ENCODE results near the gene NOTCH3.

The NOTCH3 gene

GRCh38 chr19:15177269-15178116, 23.3 kb downstream of the NOTCH3 start:
- ATAC-seq (ENCODE audit: insufficient read depth, low read depth) = peak; percentile 41; the same call in 1 of the 3 replicates
- no peaks in the 10 kb centered on the region for H3K4me1 ChIP-seq (ENCODE audit: insufficient read depth, low read length)
- H3K9me3 ChIP-seq (ENCODE audit: insufficient read depth, low read length, severe bottlenecking) = no peaks in the 10 kb centered on the region
- H2AFZ ChIP-seq (ENCODE audit: low read depth, low read length) = no peak overlapping the region
- no peak overlapping the region for H3K4me3 ChIP-seq (ENCODE audit: low read depth in 1 of 2, low read length in 2 of 2)
- peak; percentile 61 for TF ChIP-seq CTCF (IDR thresholded peaks at IDR 0.05; ENCODE audit: borderline replicate concordance, extremely low read depth, low read length, poor library complexity, severe bottlenecking)
- no peak for TF ChIP-seq EZH2 (IDR thresholded peaks at IDR 0.05; ENCODE audit: borderline replicate concordance, low read depth, low read length, severe bottlenecking)
- H3K36me3 ChIP-seq (ENCODE audit: insufficient read depth, low read length) = peaks cover 83% of the 10 kb centered on the region
- no peak overlapping the region for H3K27ac ChIP-seq (ENCODE audit: low read length)
- no peak for DNase-seq
- H3K27me3 ChIP-seq (ENCODE audit: insufficient read depth, low read length, poor library complexity) = no peaks in the 10 kb centered on the region
- H3K4me2 ChIP-seq (ENCODE audit: insufficient read depth, low read length) = no peak overlapping the region
- peaks cover 7% of the 10 kb centered on the region; the same call in 1 of the 2 replicates for H3K79me2 ChIP-seq (ENCODE audit: insufficient read depth, low read length)
- H4K20me1 ChIP-seq (ENCODE audit: insufficient read depth, low read length) = peaks cover 33% of the 10 kb centered on the region
- no peak overlapping the region for H3K9ac ChIP-seq (ENCODE audit: low read depth, low read length)

- DNase-seq (no peak), ATAC-seq (ENCODE audit: insufficient read depth, low read depth) (no peak)
- no peak overlapping the region for H3K4me3 ChIP-seq (ENCODE audit: low read depth in 1 of 2, low read length in 2 of 2)
- H3K9ac ChIP-seq (ENCODE audit: low read depth, low read length) = no peak overlapping the region
- H3K79me2 ChIP-seq (ENCODE audit: insufficient read depth, low read length) = peaks cover 7% of the 10 kb centered on the region; the same call in 1 of the 2 replicates
- no peak for TF ChIP-seq CTCF (IDR thresholded peaks at IDR 0.05; ENCODE audit: borderline replicate concordance, extremely low read depth, low read length, poor library complexity, severe bottlenecking)
- TF ChIP-seq EZH2 (IDR thresholded peaks at IDR 0.05; ENCODE audit: borderline replicate concordance, low read depth, low read length, severe bottlenecking) = no peak
- H3K4me2 ChIP-seq (ENCODE audit: insufficient read depth, low read length) = no peak overlapping the region
- H3K4me1 ChIP-seq (ENCODE audit: insufficient read depth, low read length) = no peaks in the 10 kb centered on the region
- H3K9me3 ChIP-seq (ENCODE audit: insufficient read depth, low read length, severe bottlenecking) = no peaks in the 10 kb centered on the region
- H3K27me3 ChIP-seq (ENCODE audit: insufficient read depth, low read length, poor library complexity) = no peaks in the 10 kb centered on the region
- peaks cover 24% of the 10 kb centered on the region for H4K20me1 ChIP-seq (ENCODE audit: insufficient read depth, low read length)
- H3K36me3 ChIP-seq (ENCODE audit: insufficient read depth, low read length) = peaks cover 85% of the 10 kb centered on the region
- H2AFZ ChIP-seq (ENCODE audit: low read depth, low read length) = no peak overlapping the region
- H3K27ac ChIP-seq (ENCODE audit: low read length) = no peak overlapping the region
Measured at GRCh38 chr19:15175609-15176008, 25.2 kb downstream of the NOTCH3 start.

- TF ChIP-seq EZH2 (IDR thresholded peaks at IDR 0.05; ENCODE audit: borderline replicate concordance, low read depth, low read length, severe bottlenecking) (no peak), CTCF (IDR thresholded peaks at IDR 0.05; ENCODE audit: borderline replicate concordance, extremely low read depth, low read length, poor library complexity, severe bottlenecking) (peak; percentile 39)
- no peak overlapping the region for H3K27ac ChIP-seq (ENCODE audit: low read length)
- peaks cover 85% of the 10 kb centered on the region for H3K36me3 ChIP-seq (ENCODE audit: insufficient read depth, low read length)
- H3K9ac ChIP-seq (ENCODE audit: low read depth, low read length) = no peak overlapping the region
- ATAC-seq (ENCODE audit: insufficient read depth, low read depth) (no peak; the same call in 2 of the 3 replicates), DNase-seq (no peak)
- peaks cover 7% of the 10 kb centered on the region; the same call in 1 of the 2 replicates for H3K79me2 ChIP-seq (ENCODE audit: insufficient read depth, low read length)
- no peak overlapping the region for H2AFZ ChIP-seq (ENCODE audit: low read depth, low read length)
- H4K20me1 ChIP-seq (ENCODE audit: insufficient read depth, low read length) = peaks cover 14% of the 10 kb centered on the region
- no peaks in the 10 kb centered on the region for H3K4me1 ChIP-seq (ENCODE audit: insufficient read depth, low read length)
- no peak overlapping the region for H3K4me2 ChIP-seq (ENCODE audit: insufficient read depth, low read length)
- H3K9me3 ChIP-seq (ENCODE audit: insufficient read depth, low read length, severe bottlenecking) = no peaks in the 10 kb centered on the region
- H3K27me3 ChIP-seq (ENCODE audit: insufficient read depth, low read length, poor library complexity) = no peaks in the 10 kb centered on the region
- H3K4me3 ChIP-seq (ENCODE audit: low read depth in 1 of 2, low read length in 2 of 2) = no peak overlapping the region
Measured at GRCh38 chr19:15173746-15174404, 26.9 kb downstream of the NOTCH3 start.
